GM12878 (cell line): ENCODE data around the gene SORCS2.

Source experiments
- BRCA1 ChIP-seq: IDR thresholded peaks from 2 replicates; pipeline ENCODE4 v1.6.1; 2011; ENCODE audit warnings: low read depth, low read length, improper control_type of control experiment
- CHD2 ChIP-seq: IDR thresholded peaks from 2 replicates; pipeline ENCODE4 v1.6.1; 2011; ENCODE audit warnings: low read depth, low read length, improper control_type of control experiment, borderline replicate concordance
- FOXM1 ChIP-seq: IDR thresholded peaks from 2 replicates; pipeline ENCODE4 v1.6.1; 2012; ENCODE audit warnings: low read depth, mild to moderate bottlenecking, inconsistent platforms, low read length, moderate library complexity
- POLR2A ChIP-seq: IDR thresholded peaks from 2 replicates; pipeline ENCODE4 v1.6.1; 2011; ENCODE audit warnings: low read depth, mild to moderate bottlenecking, low read length
- POLR2AphosphoS5 ChIP-seq: IDR thresholded peaks from 2 replicates; pipeline ENCODE4 v1.6.1; 2011; ENCODE audit warnings: mild to moderate bottlenecking, low read length, inconsistent platforms
- RFX5 ChIP-seq: IDR thresholded peaks from 2 replicates; pipeline ENCODE4 v1.6.1; 2011; ENCODE audit warnings: low read depth, low read length, improper control_type of control experiment
- SP1 ChIP-seq: IDR thresholded peaks from one replicate; pipeline ENCODE4 v1.6.1; 2011; ENCODE audit warnings: low read depth, low read length
- TF ChIP-seq, protein P1 (sequence below), 3 experiments: IDR thresholded peaks in 2 of 3; conservative IDR thresholded peaks in 1 of 3; 2 replicates each; pipeline ENCODE4 v1.5.1; 2011; ENCODE audit warnings: low read depth in 3 of 3, low read length in 3 of 3, mild to moderate bottlenecking in 3 of 3, control low read depth in 2 of 3, moderate library complexity in 2 of 3, inconsistent platforms in 1 of 3, mixed read lengths in 1 of 3; ENCODE audit not compliant: control insufficient read depth in 2 of 3, insufficient read depth in 1 of 3; ENCODE audit errors: extremely low read depth in 1 of 3
- TF ChIP-seq, protein P2 (sequence below): IDR thresholded peaks from 2 replicates; pipeline ENCODE4 v1.6.1; 2011; ENCODE audit warnings: low read depth, low read length, improper control_type of control experiment, borderline replicate concordance
- TF ChIP-seq, protein P3 (sequence below): IDR thresholded peaks from 2 replicates; pipeline ENCODE4 v1.6.1; 2012; ENCODE audit warnings: low read depth, low read length, improper control_type of control experiment
- TF ChIP-seq, protein P4 (sequence below): fragments of 450-650 bp; IDR thresholded peaks from 2 replicates; pipeline ENCODE4 v1.6.1; 2017; ENCODE audit warnings: mild to moderate bottlenecking, moderate library complexity

DNA sequence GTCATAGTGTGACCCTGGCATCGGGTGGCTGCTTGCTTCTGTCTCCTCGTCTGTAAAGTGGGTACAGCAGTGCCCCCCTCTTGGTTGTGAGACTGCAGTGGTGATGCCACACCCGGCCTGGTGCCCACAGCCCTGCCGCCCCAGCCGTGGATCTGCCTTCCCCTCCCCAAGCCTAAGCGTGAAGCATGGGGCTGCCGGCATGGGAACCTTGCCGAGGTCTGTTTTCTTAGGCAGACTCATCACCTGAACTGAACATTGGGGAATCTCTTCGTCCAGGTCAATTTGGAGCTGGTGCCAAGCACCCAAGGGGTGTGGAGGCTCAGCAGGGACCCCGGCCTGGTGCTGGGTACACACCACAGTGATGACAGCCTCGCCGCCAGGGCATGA is 134.0 kb downstream of the SORCS2 start:
- TF ChIP-seq POLR2AphosphoS5 (no peak), POLR2A (no peak), RFX5 (no peak), FOXM1 (no peak), BRCA1 (no peak), CHD2 (no peak), SP1 (no peak)
- TF ChIP-seq, protein P1, sequence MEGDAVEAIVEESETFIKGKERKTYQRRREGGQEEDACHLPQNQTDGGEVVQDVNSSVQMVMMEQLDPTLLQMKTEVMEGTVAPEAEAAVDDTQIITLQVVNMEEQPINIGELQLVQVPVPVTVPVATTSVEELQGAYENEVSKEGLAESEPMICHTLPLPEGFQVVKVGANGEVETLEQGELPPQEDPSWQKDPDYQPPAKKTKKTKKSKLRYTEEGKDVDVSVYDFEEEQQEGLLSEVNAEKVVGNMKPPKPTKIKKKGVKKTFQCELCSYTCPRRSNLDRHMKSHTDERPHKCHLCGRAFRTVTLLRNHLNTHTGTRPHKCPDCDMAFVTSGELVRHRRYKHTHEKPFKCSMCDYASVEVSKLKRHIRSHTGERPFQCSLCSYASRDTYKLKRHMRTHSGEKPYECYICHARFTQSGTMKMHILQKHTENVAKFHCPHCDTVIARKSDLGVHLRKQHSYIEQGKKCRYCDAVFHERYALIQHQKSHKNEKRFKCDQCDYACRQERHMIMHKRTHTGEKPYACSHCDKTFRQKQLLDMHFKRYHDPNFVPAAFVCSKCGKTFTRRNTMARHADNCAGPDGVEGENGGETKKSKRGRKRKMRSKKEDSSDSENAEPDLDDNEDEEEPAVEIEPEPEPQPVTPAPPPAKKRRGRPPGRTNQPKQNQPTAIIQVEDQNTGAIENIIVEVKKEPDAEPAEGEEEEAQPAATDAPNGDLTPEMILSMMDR (IDR thresholded peaks at IDR 0.05 in 2 of 3, conservative IDR thresholded peaks at IDR 0.05 in 1 of 3; ENCODE audit: control insufficient read depth in 2 of 3, extremely low read depth in 1 of 3, insufficient read depth in 1 of 3, low read depth in 3 of 3, low read length in 3 of 3): no peak
- TF ChIP-seq, protein P2, sequence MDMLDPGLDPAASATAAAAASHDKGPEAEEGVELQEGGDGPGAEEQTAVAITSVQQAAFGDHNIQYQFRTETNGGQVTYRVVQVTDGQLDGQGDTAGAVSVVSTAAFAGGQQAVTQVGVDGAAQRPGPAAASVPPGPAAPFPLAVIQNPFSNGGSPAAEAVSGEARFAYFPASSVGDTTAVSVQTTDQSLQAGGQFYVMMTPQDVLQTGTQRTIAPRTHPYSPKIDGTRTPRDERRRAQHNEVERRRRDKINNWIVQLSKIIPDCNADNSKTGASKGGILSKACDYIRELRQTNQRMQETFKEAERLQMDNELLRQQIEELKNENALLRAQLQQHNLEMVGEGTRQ: no peak
- TF ChIP-seq, protein P3, sequence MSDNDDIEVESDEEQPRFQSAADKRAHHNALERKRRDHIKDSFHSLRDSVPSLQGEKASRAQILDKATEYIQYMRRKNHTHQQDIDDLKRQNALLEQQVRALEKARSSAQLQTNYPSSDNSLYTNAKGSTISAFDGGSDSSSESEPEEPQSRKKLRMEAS: no peak
- TF ChIP-seq, protein P4, sequence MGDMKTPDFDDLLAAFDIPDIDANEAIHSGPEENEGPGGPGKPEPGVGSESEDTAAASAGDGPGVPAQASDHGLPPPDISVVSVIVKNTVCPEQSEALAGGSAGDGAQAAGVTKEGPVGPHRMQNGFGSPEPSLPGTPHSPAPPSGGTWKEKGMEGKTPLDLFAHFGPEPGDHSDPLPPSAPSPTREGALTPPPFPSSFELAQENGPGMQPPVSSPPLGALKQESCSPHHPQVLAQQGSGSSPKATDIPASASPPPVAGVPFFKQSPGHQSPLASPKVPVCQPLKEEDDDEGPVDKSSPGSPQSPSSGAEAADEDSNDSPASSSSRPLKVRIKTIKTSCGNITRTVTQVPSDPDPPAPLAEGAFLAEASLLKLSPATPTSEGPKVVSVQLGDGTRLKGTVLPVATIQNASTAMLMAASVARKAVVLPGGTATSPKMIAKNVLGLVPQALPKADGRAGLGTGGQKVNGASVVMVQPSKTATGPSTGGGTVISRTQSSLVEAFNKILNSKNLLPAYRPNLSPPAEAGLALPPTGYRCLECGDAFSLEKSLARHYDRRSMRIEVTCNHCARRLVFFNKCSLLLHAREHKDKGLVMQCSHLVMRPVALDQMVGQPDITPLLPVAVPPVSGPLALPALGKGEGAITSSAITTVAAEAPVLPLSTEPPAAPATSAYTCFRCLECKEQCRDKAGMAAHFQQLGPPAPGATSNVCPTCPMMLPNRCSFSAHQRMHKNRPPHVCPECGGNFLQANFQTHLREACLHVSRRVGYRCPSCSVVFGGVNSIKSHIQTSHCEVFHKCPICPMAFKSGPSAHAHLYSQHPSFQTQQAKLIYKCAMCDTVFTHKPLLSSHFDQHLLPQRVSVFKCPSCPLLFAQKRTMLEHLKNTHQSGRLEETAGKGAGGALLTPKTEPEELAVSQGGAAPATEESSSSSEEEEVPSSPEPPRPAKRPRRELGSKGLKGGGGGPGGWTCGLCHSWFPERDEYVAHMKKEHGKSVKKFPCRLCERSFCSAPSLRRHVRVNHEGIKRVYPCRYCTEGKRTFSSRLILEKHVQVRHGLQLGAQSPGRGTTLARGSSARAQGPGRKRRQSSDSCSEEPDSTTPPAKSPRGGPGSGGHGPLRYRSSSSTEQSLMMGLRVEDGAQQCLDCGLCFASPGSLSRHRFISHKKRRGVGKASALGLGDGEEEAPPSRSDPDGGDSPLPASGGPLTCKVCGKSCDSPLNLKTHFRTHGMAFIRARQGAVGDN: no peak
